ENCODE measurements around the gene GLI1. TPM values are rescaled to one million over a fixed set of nuclear protein-coding genes. Genes with fewer than 3 reads are reported as not detected.
"Not testable (repeated sequence)": the region's sequence is repeated elsewhere in the genome, so short reads cannot be mapped to it uniquely, and the experiment has no call there.

Gene GLI1
- total RNA-seq, 1 experiment from 2014 or later = 4.1 TPM

DNA sequence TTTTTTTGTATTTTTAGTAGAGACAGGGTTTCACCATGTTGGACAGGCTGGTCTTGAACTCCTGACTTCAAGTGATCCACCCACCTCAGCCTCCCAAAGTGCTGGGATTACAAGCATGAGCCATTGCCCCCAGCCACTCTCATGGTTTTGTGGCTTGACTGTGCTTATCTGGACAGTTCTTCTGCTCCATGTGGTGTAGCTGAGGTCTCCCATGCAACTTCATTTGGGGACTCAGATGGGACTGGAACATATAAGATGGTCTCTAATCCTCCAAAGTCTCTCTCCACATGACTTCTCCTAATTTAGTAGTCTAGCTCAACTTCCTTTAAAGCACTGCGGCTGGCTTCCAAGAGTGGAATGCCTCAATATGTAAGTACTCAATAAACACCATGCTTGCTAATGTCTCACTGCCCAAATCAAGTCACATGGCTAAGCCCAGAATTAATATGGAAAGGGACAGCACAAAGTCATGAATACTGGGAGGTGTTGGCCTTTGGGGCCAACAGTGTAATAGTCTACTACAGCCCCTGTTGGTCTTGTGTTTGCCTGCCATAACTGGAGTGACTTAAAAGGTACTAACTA is 17.6 kb upstream of the GLI1 start:
- no peak for DNase-seq (ENCODE audit: low spot score)

DNA sequence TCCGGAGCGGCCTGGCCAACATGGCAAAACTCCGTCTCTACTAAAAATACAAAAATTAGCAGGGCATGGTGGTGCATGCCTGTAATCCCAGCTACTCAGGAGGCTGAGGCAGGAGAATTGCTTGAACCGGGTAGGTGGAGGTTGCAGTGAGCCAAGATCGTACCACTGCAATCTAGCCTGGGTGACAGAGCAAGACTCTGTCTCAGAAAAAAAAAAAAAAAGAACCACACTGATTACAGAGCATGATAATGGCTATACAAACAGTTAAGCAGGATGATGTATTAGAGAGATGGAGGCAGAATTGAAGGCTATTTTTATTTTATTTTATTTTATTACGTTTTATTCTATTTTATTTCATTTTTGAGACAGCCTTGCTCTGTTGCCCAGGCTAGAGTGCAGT is 15.2 kb upstream of the GLI1 start:
- not testable (repeated sequence) for DNase-seq (ENCODE audit: low spot score)

DNA sequence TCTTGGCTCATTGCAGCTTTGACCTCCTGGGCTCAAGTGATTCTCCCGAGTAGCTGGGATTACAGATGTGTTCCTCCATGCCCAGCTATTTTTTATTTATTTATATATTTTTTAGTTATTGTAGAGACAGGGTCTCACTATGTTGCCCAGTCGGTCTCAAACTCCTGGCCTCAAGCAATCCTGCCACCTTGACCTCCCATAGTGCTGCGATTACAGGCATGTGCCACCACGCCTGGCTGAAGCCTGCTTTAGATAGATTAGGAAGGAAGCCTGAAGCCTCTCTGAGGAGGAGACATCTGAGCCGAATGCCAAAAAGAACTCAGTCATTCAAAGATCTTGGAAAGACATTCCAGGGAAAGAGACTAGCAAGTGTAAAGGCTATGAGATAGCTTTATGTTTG is 14.8 kb upstream of the GLI1 start:
- no peak for DNase-seq (ENCODE audit: low spot score)

DNA sequence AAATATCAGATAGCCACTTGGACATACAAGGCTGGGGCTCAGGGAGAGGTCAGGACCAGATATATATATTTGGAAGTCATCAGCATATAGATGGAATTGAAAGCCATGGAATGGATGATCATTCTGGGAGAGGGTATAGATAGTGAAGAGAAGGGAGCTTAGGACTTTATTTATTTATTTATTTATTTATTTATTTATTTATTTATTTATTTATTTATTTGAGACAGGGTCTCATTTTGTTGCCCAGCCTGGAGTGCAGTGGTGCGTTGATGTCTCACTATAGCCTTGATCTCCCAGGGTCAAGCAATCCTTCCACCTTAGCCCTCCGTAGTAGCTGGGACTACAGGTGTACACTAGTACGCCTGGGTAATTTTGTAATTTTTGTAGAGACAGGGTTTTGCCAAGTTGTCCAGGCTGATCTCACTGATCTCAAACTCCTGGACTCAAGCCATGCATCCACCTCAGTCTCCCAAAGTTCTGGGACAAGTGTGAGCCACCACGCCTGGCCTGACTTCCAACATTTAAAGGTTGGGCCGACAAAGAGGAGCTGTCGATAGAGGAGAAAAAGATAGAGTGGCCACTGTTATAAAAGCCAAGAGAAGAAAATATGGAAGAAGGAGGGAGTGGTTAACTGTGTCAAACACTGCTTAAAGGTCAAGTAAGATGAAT is 13.2 kb upstream of the GLI1 start:
- DNase-seq (ENCODE audit: low spot score) = no peak

DNA sequence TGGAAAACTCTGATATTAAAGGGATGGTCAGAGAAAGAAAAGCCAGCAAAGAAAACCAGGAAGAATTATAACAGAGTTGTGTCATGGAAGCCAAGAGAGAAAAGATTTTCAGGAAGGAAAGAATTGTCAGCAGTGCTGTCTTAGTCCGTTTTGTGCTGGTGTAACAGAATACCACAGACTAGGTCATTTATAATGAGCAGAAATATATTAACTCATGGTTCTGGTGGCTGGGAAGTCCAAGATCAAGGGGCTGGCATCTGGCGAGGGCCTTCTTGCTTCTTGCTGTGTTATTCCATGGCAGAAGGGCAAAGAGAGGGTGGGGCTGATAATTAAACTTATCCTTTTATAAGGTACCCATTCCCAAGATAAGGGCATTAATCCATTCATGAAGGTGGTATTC is 10.9 kb upstream of the GLI1 start:
- no peak for DNase-seq (ENCODE audit: low spot score)

DNA sequence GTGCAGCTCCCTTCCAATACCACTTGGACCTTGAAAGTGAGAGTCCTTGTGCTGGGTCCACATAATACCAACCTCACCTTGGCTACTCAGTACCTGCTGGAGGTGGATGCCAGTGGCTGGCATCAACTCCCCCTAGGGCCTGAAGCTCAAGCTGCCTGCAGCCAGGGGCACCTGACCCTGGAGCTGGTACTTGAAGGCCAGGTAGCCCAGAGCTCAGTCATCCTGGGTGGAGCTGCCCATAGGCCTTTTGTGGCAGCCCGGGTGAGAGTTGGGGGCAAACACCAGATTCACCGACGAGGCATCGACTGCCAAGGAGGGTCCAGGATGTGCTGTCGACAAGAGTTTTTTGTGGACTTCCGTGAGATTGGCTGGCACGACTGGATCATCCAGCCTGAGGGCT is 10.2 kb upstream of the GLI1 start:
- no peak for DNase-seq (ENCODE audit: low spot score)

DNA sequence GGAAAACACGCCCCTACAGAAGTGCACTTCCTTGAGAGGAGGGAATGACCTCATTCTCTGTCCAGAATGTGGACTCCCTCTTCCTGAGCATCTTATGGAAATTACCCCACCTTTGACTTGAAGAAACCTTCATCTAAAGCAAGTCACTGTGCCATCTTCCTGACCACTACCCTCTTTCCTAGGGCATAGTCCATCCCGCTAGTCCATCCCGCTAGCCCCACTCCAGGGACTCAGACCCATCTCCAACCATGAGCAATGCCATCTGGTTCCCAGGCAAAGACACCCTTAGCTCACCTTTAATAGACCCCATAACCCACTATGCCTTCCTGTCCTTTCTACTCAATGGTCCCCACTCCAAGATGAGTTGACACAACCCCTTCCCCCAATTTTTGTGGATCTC is 9.5 kb upstream of the GLI1 start:
- DNase-seq (ENCODE audit: low spot score) = no peak

DNA sequence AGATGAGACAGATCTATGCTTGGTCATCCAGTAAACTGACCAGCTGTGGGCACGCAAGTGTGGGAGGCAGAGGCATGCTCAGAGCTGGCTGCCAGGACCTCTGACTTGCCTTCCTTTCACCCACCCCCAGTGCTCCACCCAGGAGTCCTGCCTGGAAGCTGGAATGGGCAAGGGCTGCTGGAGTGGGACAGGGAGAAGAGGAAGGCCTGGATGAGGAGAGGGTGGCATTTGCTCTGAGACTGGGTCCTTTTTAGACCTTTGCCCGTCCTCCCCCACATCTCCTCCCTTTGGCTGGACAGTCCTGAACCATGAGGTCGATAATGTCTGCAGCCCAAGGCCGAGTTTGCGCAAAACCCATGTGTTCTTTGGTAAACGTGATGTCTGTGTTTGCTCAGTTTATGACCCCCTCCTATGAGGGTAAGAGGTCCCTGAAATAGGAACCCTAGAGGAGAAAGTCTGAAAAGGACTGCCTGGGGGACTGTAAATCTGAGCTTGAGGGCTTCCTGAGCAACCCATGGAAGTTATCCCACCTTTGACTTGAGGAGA is 8.3 kb upstream of the GLI1 start:
- DNase-seq (ENCODE audit: low spot score) = no peak

DNA sequence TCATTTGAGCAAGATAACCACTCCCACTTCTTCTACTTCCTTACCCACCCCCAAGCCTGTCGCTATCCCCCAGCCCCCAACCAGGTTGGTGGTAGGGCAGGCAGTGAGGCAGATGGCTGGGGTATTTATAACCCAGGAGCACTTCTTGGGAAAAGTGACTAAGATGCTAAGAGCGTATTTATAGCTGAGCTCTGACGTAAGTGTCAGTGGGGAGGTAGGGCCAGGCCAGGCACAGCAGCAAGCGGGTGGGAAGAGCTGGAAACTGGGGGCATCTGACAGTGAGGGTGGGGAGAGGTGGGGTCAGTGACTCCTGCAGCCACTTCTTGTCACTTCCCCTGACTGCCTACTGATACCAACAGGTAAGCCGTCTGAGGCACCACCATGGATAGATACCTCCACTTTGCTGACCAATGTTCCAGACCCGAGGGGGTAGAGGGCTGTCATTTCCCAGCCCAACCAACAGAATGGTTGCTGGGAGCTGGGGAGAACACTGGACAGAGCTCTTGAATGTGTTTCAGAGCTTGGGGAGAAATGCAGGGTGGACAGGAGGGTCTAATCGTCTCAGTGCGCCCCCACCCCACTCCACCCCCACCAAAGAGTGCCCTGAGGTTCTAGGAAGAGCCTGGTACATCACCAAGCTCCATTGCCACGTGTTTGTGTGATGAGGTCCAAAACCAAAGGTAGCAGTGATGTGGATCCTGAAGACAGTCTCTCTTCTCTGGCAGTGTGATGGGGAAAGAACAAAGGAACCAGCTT is 7.2 kb upstream of the GLI1 start:
- DNase-seq (ENCODE audit: low spot score) = peak; percentile 72

DNA sequence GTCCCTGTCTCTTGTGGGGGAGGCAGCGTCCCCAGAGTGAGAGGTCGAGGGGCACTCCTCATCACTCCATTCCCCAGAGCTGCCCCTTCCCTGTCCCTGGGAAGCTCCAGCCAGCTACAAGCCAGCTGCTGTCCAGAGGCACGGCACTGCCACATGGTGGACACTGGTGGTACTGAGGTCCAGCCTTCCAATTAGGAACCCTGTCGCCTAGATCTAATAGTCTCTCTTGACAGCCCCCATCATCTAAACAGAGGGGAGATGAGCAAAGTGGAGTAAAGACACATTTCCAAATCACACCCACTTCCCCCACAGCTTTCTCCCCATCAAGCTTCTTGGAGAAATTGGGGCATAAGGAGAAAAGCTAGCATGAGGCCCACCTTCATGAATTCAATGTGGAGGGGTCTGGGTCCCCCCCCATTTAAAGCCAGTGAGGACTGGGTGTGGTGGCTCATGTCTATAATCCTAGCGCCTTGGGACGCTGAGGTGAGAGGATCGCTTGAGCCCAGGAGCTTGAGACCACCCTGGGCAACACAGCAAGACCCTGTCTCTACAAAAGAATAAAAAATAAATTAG is 6.6 kb upstream of the GLI1 start:
- DNase-seq (ENCODE audit: low spot score) = peak; percentile 75

DNA sequence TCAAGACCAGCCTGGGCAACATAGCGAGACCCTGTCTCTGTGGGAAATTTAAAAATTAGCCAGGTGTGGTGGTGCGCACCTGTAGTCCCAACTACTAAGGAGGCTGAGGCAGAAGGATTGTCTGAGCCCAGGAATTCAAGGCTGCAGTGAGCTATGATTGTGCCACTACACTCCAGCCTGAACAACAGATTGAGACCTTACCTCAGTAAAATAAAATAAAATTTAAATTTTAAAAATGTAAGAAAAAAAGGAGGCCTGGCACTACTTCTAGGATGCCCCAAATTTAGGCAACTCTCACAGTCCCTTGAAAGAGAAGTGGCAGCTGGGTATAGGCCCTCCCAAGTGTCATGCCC is 5.4 kb upstream of the GLI1 start:
- DNase-seq (ENCODE audit: low spot score) = no peak

DNA sequence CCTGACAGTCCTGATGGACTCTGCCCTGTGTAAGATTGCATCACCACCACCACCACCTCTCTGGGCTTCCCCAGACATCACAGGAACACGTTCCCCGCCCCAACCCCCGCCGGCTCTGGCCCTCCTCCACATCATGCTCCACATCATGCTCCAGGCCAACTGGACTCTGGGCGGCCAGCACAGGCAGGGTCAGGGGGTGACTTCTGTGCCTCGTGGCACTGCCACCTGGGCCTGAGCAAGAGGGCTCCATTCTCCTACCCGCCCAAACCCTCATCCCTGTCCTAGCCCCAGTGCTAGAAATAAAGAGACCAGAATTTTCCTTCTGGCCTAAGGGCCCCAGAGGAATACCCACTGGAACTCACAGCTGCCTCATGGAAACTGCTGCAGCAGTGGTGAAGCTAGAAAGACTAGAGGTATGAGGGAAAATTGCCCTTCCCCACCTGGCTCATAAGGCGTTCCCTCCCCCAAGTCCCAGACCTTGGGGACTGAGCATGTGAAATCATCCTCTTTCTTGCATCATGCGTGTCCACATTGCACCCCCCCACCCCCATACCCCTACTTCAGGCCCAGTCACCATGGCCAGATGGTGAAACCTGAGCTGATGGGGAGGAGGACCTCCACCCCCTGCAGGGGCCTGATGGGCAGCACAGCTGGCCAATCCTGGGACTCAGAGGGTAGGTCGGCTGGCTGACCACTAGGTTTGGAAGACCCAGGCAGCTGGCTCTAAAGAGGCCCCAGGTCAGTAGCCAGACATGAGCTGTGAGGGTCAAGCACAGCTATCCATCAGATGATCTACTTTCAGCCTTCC is 4.8 kb upstream of the GLI1 start, which contains the start of gene INHBE:
Gene INHBE, plus strand, starts transcription at position 742 of the 808 bp plus-strand sequence. CDS start 230 bp downstream, outside the sequence.
- DNase-seq (ENCODE audit: low spot score) = peak; percentile 19

DNA sequence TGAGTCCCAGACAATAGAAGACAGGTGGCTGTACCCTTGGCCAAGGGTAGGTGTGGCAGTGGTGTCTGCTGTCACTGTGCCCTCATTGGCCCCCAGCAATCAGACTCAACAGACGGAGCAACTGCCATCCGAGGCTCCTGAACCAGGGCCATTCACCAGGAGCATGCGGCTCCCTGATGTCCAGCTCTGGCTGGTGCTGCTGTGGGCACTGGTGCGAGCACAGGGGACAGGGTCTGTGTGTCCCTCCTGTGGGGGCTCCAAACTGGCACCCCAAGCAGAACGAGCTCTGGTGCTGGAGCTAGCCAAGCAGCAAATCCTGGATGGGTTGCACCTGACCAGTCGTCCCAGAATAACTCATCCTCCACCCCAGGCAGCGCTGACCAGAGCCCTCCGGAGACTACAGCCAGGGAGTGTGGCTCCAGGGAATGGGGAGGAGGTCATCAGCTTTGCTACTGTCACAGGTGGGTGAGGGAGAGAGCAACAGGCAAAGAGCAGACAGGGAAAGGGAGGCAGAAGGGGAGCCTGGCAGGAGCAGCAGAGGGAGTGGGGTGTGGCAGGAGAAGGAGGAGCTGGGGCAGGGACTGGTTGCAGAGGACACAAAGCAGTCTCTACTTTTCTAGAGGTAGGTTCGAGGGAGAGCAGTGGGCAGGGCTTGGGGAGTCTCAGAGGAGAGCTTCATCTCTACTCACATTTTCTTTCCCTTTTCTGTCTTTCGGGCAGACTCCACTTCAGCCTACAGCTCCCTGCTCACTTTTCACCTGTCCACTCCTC is 4.0 kb upstream of the GLI1 start:
- no peak for DNase-seq (ENCODE audit: low spot score)

DNA sequence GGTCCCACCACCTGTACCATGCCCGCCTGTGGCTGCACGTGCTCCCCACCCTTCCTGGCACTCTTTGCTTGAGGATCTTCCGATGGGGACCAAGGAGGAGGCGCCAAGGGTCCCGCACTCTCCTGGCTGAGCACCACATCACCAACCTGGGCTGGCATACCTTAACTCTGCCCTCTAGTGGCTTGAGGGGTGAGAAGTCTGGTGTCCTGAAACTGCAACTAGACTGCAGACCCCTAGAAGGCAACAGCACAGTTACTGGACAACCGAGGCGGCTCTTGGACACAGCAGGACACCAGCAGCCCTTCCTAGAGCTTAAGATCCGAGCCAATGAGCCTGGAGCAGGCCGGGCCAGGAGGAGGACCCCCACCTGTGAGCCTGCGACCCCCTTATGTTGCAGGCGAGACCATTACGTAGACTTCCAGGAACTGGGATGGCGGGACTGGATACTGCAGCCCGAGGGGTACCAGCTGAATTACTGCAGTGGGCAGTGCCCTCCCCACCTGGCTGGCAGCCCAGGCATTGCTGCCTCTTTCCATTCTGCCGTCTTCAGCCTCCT is 3.4 kb upstream of the GLI1 start:
- DNase-seq (ENCODE audit: low spot score) = peak; percentile 40

DNA sequence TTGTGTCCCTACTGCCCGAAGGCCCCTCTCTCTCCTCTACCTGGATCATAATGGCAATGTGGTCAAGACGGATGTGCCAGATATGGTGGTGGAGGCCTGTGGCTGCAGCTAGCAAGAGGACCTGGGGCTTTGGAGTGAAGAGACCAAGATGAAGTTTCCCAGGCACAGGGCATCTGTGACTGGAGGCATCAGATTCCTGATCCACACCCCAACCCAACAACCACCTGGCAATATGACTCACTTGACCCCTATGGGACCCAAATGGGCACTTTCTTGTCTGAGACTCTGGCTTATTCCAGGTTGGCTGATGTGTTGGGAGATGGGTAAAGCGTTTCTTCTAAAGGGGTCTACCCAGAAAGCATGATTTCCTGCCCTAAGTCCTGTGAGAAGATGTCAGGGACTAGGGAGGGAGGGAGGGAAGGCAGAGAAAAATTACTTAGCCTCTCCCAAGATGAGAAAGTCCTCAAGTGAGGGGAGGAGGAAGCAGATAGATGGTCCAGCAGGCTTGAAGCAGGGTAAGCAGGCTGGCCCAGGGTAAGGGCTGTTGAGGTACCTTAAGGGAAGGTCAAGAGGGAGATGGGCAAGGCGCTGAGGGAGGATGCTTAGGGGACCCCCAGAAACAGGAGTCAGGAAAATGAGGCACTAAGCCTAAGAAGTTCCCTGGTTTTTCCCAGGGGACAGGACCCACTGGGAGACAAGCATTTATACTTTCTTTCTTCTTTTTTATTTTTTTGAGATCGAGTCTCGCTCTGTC is 2.7 kb upstream of the GLI1 start:
- DNase-seq (ENCODE audit: low spot score) = peak; percentile 18

DNA sequence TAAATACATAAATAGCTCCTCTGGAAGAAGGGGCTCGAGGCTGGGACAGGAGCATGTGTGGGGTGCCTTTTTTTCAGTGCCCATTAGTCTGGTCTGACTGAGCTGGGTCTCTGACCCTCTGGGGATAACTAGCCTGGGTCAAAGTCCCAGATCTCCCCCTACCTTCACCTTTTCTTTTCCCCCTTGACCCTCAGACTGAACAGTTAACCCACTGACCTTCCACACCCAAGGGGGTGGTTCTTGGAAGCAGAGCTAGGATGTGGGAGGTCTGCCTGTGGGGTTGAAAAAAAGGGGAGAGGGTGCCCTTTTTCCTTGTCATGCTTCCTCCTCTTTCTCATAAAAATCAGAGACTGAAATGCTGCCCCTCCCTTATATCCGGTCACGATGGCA is 925 bp upstream of the GLI1 start:
- DNase-seq (ENCODE audit: low spot score) = no peak

DNA sequence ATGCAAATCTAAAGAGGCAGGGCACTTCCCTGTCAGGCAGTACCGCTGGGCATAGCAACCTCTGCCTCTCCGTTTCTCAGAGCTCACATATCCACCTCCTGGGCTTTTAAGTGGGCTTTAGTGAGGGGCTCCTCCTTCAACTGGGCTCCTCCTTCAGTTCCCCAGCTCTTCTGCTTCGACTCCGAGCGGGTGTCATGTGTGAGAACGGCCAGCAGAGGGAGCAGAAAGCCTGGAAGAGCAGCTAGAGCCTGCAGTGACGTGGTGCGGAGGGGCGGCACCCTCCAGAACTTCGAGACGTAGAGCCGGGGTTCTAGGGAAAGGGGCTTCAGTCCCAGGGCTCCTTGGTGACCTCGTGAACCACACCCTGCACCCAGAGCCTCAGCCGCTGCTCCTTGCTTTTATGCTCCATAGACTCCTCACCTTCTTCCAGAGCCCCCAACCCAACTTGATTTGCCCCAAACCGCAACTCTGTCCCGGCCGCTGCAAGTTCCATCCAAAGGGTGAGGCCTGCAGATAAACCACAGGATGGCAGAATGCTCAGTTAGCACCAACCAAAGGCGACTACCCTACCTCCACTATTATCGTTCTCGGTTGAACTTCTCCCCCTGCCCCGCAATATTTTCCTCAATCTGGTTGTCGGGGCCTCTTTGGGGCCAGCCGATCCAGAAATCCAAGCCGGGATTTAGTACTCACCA is 383 bp upstream of the GLI1 start:
- peak; percentile 91 for DNase-seq (ENCODE audit: low spot score)

DNA sequence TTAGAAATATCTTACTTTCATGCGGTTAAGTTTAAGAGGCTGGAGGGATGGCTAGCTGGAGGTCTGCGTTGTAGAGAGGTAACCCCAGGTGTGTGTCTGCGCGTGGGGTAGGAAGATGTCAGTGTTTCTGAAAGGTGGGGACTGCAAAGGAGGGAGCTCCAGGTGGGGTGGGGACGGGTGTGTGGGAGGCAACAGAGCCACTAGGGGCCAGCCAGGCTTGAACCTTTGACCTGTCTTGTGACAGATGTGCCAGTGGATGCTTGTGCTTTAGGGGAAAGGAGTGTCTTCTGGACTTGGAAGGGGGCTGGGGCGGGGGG is 841 bp downstream of the GLI1 start:
- no peak for DNase-seq (ENCODE audit: low spot score)

DNA sequence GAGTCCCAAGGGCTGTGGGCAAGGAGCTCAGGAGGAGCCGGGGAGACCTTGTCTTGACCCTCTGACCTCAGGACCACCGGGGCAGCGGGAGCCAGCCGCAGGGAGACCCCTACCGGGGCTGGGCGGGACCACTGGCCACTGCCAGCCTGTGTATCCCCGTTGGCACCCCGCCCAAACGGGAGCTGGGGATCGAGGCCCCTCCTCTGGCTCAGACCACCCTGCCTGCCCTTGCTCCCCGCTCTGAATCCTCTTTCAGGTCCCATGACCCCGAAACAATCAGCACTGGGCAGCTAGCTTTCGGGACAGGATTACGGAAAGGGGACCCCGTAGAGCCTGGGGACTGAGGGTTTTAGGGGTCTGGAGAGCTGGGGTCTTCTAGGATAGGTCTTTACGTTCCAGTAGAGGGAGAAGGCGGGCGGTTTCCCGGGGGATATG is 1.3 kb downstream of the GLI1 start:
- DNase-seq (ENCODE audit: low spot score) = no peak

Data from A172 (cell line).